Iris pigment epithelial cell (primary cell): ENCODE measurements around the gene DUSP18.
"Not testable (repeated sequence)": the region's sequence is repeated elsewhere in the genome, so short reads cannot be mapped to it uniquely, and the experiment has no call there.

ENCODE experiments used
- DNase-seq: peaks from one replicate; pipeline ENCODE4 v3.0.0-alpha.2; 2011; ENCODE audit warnings: low read depth

Gene DUSP18

GRCh38 chr22:30640361-30640760, 27.3 kb downstream of the DUSP18 start:
- DNase-seq: no peak

DNA sequence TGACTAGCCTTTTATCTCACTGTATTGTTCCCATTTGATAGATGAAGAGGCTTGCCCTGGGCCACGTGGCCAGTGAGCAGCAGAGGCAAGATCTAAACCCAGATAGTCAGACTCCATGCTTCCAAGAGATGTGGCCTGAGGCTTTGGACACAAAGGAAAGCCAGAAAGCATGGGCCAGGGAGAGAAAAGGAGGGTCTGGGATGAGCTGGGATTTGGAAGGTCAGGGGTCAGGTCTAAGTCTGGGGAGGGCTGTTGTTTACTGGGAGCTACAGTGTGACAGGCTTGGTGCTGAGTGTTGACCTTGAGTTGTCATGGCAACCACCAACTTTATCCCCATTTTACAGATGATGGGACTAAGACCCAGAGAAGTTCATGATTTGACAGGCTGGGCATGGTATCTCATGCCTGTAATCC, 30.0 kb downstream of the DUSP18 start:
- no peak for DNase-seq

DNA sequence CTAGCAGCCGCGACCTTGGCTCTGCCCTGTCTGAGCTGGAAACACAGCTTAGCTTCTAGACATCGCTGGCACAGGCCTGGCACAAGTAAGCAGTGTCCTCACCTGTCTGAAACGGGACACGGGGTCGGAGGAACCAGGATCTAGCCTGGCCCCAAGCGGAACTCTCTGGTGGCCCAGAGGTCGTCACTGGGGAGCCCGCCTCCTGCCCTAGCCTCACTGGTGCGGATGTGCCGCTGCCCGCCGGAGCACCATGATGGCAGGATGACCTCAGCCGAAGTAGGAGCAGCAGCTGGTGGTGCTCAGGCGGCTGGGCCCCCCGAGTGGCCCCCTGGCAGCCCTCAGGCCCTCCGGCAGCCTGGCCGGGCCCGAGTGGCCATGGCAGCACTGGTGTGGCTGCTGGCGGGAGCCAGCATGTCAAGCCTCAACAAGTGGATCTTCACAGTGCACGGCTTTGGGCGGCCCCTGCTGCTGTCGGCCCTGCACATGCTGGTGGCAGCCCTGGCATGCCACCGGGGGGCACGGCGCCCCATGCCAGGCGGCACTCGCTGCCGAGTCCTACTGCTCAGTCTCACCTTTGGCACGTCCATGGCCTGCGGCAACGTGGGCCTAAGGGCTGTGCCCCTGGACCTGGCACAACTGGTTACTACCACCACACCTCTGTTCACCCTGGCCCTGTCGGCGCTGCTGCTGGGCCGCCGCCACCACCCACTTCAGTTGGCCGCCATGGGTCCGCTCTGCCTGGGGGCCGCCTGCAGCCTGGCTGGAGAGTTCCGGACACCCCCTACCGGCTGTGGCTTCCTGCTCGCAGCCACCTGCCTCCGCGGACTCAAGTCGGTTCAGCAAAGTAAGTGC, 31.2 kb downstream of the DUSP18 start:
- DNase-seq: no peak

DNA sequence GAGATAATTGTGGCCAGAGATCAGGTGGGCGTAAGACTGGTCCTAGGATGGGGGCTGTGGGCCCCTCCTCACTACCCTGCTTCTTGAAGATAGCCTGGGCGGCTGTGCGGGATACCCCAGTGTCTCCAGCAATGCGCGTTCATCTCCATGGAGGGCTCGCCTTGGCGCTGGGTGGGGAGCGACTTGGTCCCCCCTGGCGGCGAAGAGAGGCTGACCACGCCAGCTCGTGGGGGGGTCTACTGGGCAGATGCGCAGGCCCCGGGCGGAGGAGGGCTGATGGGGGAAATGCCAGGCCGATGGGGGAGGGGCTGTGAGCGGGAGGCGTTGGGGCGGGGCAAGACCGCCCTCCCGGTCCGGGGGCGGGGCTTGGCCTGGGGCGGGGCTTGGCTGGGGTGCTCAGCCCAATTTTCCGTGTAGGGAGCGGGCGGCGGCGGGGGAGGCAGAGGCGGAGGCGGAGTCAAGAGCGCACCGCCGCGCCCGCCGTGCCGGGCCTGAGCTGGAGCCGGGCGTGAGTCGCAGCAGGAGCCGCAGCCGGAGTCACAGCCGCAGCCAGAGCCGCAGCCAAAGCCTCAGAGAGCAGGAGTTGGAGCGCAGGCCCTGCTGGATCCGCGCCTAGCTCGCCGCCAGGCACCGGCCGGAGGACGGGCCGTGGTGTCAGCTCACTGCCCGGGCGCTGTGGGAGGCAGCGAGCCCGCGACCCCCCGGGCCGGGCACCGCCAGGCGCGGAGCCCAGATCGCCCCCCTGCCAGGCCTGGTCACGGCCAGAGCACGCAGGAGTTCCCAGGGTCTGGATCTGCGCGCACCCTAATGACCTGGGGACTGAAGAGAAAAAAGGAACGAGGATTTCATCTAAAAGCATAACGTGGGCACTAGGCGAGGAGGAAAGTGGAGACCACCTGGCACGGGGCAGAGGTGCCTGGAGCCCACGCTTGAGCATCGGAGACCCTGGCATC, 32.1 kb downstream of the DUSP18 start, which contains the start of gene SLC35E4:
Gene SLC35E4, plus strand, starts transcription at position 509 of the 953 bp plus-strand sequence. CDS start 670 bp downstream, outside the sequence.
- peak; percentile 87 for DNase-seq

DNA sequence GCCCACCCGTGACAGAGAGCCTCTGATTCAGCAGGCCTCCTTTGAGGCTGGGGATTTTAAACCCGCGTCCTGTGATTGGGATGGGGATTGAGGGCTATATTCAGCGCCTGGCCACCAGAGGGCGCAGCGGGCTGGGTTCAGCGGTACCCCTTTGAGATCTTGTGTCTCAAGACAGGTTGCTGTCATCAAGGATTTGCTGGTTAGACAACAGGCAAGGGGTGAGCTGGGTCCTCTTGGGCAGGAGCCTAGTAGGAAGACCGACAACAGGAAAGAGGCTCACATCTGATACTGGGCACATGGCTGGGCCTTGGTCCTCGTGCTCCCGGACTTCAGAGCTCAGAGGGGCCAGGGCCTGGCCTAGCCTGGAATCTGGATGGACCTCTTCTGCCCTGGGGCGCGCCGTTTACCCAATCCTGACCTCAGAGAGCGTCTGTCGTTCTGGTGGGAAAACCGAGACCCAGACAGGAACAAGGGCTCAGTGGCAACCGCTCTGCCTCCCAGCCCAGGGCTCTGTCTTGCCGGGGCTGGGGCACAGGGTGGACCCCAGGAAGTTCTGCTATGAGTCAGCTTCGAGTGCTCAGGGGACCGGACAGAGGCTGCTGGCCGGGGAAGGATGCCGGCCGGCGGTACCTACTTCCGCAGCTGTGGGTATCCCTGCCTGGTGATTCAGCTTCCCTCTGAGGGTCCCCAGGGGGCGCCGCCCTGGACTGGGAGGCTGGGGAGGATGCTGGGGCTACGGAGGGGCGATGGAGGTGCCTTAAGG, 33.0 kb downstream of the DUSP18 start:
- peak; percentile 87 for DNase-seq

GRCh38 chr22:30631469-30631868, 36.2 kb downstream of the DUSP18 start:
- not testable (repeated sequence) for DNase-seq

DNA sequence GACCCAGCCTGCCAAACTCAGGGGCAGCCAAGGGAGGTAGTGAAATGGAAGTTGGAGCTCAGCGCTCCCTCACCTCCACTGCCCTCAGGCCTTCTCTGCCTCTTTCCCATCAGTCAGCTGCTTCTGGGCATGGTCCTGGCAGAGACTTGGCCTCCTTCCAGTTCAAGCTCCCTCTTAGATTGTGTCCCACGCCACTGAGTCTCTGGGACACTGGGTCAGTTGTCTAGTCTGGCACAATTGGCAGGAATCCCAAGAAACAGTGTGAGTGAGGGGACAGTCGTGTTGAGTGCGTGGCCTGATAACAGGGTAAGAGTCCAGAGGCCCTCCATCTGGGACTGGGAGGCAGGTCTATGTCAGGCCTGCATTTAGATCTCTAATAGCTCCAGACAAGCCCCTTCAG, 39.2 kb downstream of the DUSP18 start:
- no peak for DNase-seq

- no peak for DNase-seq
Measured at GRCh38 chr22:30627471-30627870, 40.2 kb downstream of the DUSP18 start.

DNA sequence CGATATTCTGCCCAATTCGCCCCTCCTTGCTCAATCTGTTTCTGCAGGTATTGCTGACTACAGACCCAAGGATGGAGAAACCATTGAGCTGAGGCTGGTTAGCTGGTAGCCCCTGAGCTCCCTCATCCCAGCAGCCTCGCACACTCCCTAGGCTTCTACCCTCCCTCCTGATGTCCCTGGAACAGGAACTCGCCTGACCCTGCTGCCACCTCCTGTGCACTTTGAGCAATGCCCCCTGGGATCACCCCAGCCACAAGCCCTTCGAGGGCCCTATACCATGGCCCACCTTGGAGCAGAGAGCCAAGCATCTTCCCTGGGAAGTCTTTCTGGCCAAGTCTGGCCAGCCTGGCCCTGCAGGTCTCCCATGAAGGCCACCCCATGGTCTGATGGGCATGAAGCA, 41.3 kb downstream of the DUSP18 start:
- DNase-seq: no peak

- not testable (repeated sequence) for DNase-seq
Measured at GRCh38 chr22:30619909-30620308, 47.8 kb downstream of the DUSP18 start.

GRCh38 chr22:30617819-30618218, 49.9 kb downstream of the DUSP18 start:
- no peak for DNase-seq

GRCh38 chr22:30615543-30615954, 52.1 kb downstream of the DUSP18 start:
- no peak for DNase-seq

DNA sequence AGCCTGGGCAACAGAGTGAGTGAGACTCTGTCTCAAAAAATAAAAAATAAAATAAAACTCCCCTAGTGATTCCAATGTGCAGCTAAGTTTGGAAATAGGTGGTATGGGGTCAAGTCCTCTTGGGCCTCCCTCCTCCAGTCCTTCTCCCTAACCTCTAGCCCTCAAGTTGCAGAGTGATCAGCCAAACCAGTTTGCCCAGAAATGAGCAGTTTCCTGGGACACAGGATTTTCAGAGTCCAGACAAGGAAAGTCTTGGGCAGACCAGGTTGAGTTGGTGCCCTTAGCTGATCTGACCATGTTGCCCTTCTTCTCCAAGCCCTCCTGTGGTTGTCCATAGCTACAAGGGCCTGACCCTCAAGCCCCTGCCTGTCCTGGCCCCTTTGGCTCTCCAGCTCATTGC, 52.8 kb downstream of the DUSP18 start:
- no peak for DNase-seq

DNA sequence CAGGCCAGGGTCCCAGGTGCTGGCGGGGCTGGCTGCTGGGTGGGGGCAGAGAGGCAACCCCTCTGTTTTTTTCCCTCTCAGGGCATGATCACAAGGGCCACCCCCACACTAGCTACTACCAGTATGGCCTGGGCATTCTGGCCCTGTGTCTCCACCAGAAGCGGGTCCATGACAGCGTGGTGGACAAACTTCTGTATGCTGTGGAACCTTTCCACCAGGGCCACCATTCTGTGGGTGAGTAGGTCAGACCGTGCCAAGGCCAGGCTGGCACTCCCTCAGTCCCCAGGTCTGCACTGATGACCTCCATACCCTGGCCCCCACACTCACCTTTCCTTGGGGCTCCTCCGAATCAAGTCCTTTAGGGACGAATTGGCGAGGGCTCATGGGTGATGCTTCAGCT, 53.4 kb downstream of the DUSP18 start:
- DNase-seq: no peak

GRCh38 chr22:30612789-30613188, 54.9 kb downstream of the DUSP18 start:
- no peak for DNase-seq
